ENCODE results near the gene GIGYF2. TPM values are rescaled to one million over a fixed set of nuclear protein-coding genes. Genes with fewer than 3 reads are reported as not detected.

GIGYF2 gene
- total RNA-seq, 2 donors from 2014 or later: 61.3 to 106 TPM

DNA sequence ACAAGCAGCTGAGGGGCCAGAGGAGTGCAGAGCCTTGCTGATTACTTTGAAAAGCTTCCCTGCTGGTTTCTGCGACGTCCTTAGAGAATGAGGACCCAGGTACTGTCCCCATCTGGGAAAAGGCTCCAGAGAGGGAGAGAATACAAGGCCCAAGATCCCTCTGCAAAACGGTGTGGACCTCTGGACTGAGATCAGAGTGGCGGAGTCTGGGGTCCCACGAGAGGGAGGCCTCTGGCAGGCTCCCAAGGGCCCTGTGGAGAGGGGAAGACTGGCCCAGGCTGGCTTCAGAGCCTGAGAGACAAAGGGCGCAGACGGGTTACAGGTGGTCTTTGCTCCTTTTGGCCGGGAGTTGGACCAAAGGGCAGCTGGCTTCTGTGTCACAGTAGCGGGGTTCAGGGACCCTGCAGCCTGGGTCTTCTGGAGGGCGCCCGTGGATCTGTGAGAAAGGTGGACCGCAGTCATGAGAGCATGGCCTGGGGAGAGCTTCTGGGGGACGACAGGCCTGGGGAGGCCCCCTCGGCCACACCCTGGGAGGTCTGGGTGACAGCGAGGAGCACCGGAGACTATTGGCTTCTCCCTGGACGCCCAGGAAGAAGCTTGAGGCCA lies 173.7 kb downstream of the GIGYF2 start:
- H3K36me3 ChIP-seq: no peaks in the 10 kb centered on the region
- no peak for DNase-seq (ENCODE audit: low spot score)
- 83% methylated on average over 17 of the region's 17 CpGs for WGBS
- no peaks in the 10 kb centered on the region for H3K4me1 ChIP-seq (replicated peaks)
- no peaks in the 10 kb centered on the region for H3K27me3 ChIP-seq (replicated peaks; ENCODE audit: insufficient read depth)
- no peaks in the 10 kb centered on the region for H3K9me3 ChIP-seq
- no peak overlapping the region for H3K27ac ChIP-seq
- intact Hi-C loops (cut with DNase I): no loop called here
- no peak overlapping the region for H3K4me3 ChIP-seq
- no peak for TF ChIP-seq POLR2AphosphoS5 (IDR thresholded peaks at IDR 0.05)
- TF ChIP-seq, protein P1, sequence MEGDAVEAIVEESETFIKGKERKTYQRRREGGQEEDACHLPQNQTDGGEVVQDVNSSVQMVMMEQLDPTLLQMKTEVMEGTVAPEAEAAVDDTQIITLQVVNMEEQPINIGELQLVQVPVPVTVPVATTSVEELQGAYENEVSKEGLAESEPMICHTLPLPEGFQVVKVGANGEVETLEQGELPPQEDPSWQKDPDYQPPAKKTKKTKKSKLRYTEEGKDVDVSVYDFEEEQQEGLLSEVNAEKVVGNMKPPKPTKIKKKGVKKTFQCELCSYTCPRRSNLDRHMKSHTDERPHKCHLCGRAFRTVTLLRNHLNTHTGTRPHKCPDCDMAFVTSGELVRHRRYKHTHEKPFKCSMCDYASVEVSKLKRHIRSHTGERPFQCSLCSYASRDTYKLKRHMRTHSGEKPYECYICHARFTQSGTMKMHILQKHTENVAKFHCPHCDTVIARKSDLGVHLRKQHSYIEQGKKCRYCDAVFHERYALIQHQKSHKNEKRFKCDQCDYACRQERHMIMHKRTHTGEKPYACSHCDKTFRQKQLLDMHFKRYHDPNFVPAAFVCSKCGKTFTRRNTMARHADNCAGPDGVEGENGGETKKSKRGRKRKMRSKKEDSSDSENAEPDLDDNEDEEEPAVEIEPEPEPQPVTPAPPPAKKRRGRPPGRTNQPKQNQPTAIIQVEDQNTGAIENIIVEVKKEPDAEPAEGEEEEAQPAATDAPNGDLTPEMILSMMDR (IDR thresholded peaks at IDR 0.05): no peak
- TF ChIP-seq POLR2A (IDR thresholded peaks at IDR 0.05): no peak

DNA sequence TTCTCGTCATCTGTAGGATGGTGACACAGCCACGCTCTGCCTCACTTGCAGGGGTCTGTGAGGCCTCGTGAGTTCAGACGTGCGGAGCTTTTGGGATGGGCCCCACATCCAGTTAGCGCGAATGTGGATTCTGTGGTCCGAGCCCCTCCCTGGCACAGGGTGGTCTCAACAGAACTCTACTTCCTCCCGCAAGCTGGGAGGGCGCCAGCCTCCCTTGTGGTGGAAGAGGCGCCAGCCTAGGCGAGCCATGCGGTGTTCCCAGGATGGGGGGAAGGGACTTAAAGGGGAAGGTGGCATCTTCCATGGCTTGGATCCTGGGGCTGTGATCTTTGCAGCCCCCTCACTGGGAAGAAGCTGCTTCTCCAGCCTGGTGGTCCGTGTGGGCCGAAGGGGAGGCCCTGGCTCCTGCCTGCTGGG lies 174.3 kb downstream of the GIGYF2 start:
- Histone ChIP-seq H3K27me3 (replicated peaks; ENCODE audit: insufficient read depth) (no peaks in the 10 kb centered on the region), H3K9me3 (no peaks in the 10 kb centered on the region), H3K36me3 (no peaks in the 10 kb centered on the region), H3K4me3 (no peak overlapping the region), H3K4me1 (replicated peaks) (no peaks in the 10 kb centered on the region), H3K27ac (no peak overlapping the region)
- no peak for DNase-seq (ENCODE audit: low spot score)
- intact Hi-C loops (cut with DNase I): no loop called here
- no peak for TF ChIP-seq POLR2AphosphoS5 (IDR thresholded peaks at IDR 0.05)
- WGBS: 84% methylated on average over 15 of the region's 15 CpGs

DNA sequence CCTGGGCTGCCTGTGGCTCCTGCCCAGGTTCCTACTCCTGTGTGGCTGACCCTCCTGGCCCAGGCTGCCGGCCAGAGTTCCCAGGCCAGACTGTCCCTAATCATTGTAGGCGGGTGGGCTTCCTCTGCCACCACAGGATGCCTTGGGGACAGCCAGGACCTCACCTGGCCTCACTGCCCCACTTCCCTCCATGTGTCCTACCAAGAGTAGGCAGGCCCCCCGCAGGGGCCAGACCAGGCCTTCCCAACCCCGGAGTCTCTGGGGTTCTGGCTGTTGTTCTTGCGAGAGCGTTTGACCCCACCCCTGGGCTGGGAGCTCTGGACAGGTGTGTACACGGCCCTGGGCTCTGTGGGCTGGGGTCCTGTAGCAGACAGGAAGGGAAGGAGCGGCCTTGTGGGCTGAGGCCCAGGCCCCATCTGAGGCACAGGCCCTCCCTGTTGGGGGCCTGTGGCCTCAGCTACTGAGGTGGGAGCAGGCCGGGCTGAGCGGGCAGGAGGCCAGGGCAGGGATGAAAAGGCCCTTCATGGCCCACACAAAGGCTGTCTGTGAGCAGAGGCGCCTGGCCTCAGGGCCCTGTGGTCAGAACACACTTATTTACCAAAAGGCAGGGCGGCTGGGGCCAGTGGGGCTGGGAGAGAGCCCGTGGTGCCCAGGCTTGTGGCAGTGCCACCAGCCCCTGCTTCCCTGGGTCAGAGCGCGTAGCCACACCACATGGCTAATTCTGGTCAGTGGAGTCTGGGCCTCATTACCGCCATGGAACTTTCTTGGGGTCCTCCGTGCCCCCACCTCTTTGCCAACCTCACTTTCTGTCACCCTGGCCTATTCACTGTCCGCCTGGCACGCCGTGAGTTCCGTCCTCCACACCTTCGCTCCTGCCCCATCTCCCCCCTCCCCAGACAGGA lies 175.0 kb downstream of the GIGYF2 start:
- WGBS: 81% methylated on average over 22 of the region's 22 CpGs
- Histone ChIP-seq H3K27ac (no peak overlapping the region), H3K4me1 (replicated peaks) (no peaks in the 10 kb centered on the region), H3K4me3 (no peak overlapping the region), H3K36me3 (no peaks in the 10 kb centered on the region), H3K27me3 (replicated peaks; ENCODE audit: insufficient read depth) (no peaks in the 10 kb centered on the region), H3K9me3 (no peaks in the 10 kb centered on the region)
- DNase-seq (ENCODE audit: low spot score): no peak
- no peak for TF ChIP-seq POLR2A (IDR thresholded peaks at IDR 0.05)
- TF ChIP-seq, protein P1 (IDR thresholded peaks at IDR 0.05): no peak
- no peak for TF ChIP-seq POLR2AphosphoS5 (IDR thresholded peaks at IDR 0.05)
- intact Hi-C loops (cut with DNase I): no loop called here

- WGBS: 88% methylated on average over 9 of the region's 9 CpGs
- Histone ChIP-seq H3K9me3 (no peaks in the 10 kb centered on the region), H3K36me3 (no peaks in the 10 kb centered on the region), H3K4me3 (no peak overlapping the region), H3K27me3 (replicated peaks; ENCODE audit: insufficient read depth) (no peaks in the 10 kb centered on the region), H3K4me1 (replicated peaks) (no peaks in the 10 kb centered on the region), H3K27ac (no peak overlapping the region)
- intact Hi-C loops (cut with DNase I): no loop called here
- no peak for TF ChIP-seq POLR2AphosphoS5 (IDR thresholded peaks at IDR 0.05)
- TF ChIP-seq POLR2A (IDR thresholded peaks at IDR 0.05): no peak
- TF ChIP-seq, protein P1 (IDR thresholded peaks at IDR 0.05): no peak
- no peak for DNase-seq (ENCODE audit: low spot score)
Observed at GRCh38 chr2:232872826-232873225, 175.7 kb downstream of the GIGYF2 start.

GRCh38 chr2:232873292-232873908 lies 176.3 kb downstream of the GIGYF2 start:
- Histone ChIP-seq H3K9me3 (no peaks in the 10 kb centered on the region), H3K27ac (no peak overlapping the region), H3K36me3 (no peaks in the 10 kb centered on the region), H3K4me1 (replicated peaks) (no peaks in the 10 kb centered on the region), H3K27me3 (replicated peaks; ENCODE audit: insufficient read depth) (no peaks in the 10 kb centered on the region), H3K4me3 (no peak overlapping the region)
- intact Hi-C loops (cut with DNase I): no loop called here
- TF ChIP-seq POLR2AphosphoS5 (IDR thresholded peaks at IDR 0.05) (no peak), POLR2A (IDR thresholded peaks at IDR 0.05) (no peak)
- TF ChIP-seq, protein P1 (IDR thresholded peaks at IDR 0.05): no peak
- no peak for DNase-seq (ENCODE audit: low spot score)
- WGBS: 89% methylated on average over 14 of the region's 14 CpGs

Data from prostate gland (tissue), 2 donors.